HG02938 (cell line): ENCODE data around the gene PATJ.
"Not testable (repeated sequence)": the region's sequence is repeated elsewhere in the genome, so short reads cannot be mapped to it uniquely, and the experiment has no call there.

Source experiments
- ATAC-seq: cut with Tn5 transposase; IDR thresholded peaks from one replicate; pipeline ENCODE4 v1.9.1; 2021; ENCODE audit warnings: mild to moderate bottlenecking, moderate library complexity; ENCODE audit not compliant: unreplicated experiment

Gene PATJ

GRCh38 chr1:61741711-61742619 is at the start of gene PATJ:
TSS of gene PATJ (plus strand) at chr1:61742480. CDS start at chr1:61762893, 20,413 bp downstream.
- ATAC-seq, result peak; percentile 70

- no peak for ATAC-seq
Measured at GRCh38 chr1:61699911-61700851, 42.1 kb upstream of the PATJ start.

GRCh38 chr1:61708953-61709907 is 33.0 kb upstream of the PATJ start:
- ATAC-seq, result no peak

- ATAC-seq, result no peak
Measured at GRCh38 chr1:61709908-61710289, 32.4 kb upstream of the PATJ start.

- not testable (repeated sequence) for ATAC-seq
Measured at GRCh38 chr1:61711257-61711656, 31.0 kb upstream of the PATJ start.

GRCh38 chr1:61711969-61712368 is 30.3 kb upstream of the PATJ start:
- no peak for ATAC-seq

GRCh38 chr1:61718996-61719663 is 23.1 kb upstream of the PATJ start:
- not testable (repeated sequence) for ATAC-seq

- ATAC-seq, result no peak
Measured at GRCh38 chr1:61724506-61724812, 17.8 kb upstream of the PATJ start.

- ATAC-seq, result peak; percentile 99
Measured at GRCh38 chr1:61724813-61725694, 17.2 kb upstream of the PATJ start, which contains the start of gene TM2D1. TSS of gene TM2D1 (minus strand) at chr1:61725141. CDS start at chr1:61725120, 21 bp downstream.

- ATAC-seq, result no peak
Measured at GRCh38 chr1:61727544-61727943, 14.7 kb upstream of the PATJ start.

- ATAC-seq, result not testable (repeated sequence)
Measured at GRCh38 chr1:61730679-61731078, 11.6 kb upstream of the PATJ start.

- no peak for ATAC-seq
Measured at GRCh38 chr1:61732726-61733125, 9.6 kb upstream of the PATJ start.

GRCh38 chr1:61740751-61741700 is 1.3 kb upstream of the PATJ start:
- no peak for ATAC-seq

GRCh38 chr1:61742620-61743430 is 545 bp downstream of the PATJ start:
- peak; percentile 49 for ATAC-seq

- ATAC-seq, result no peak
Measured at GRCh38 chr1:61743431-61743705, 1.1 kb downstream of the PATJ start.

GRCh38 chr1:61743716-61744580 is 1.7 kb downstream of the PATJ start:
- ATAC-seq, result no peak
